ENCODE data around the gene OR4S1.
"Not testable (repeated sequence)": the region's sequence is repeated elsewhere in the genome, so short reads cannot be mapped to it uniquely, and the experiment has no call there.

Gene OR4S1

GRCh38 chr11:48341466-48341865 lies 35.4 kb downstream of the OR4S1 start:
- H3K4me3 ChIP-seq (ENCODE audit: low read depth, low read length) = no peak overlapping the region
- TF ChIP-seq CTCF (IDR thresholded peaks at IDR 0.05; ENCODE audit: borderline replicate concordance, insufficient read depth, low read depth, low read length) = no peak

- H3K4me3 ChIP-seq (ENCODE audit: low read depth, low read length) = not testable (repeated sequence)
These were observed 36.5 kb downstream of the OR4S1 start for GRCh38 chr11:48342505-48342904.

GRCh38 chr11:48346286-48346685 lies 40.3 kb downstream of the OR4S1 start:
- H3K4me3 ChIP-seq (ENCODE audit: low read depth, low read length) = not testable (repeated sequence)

- H3K4me3 ChIP-seq (ENCODE audit: low read depth, low read length) = no peak overlapping the region
- TF ChIP-seq CTCF (IDR thresholded peaks at IDR 0.05; ENCODE audit: borderline replicate concordance, insufficient read depth, low read depth, low read length) = no peak
These were observed 48.0 kb downstream of the OR4S1 start for GRCh38 chr11:48354013-48354412.

GRCh38 chr11:48354677-48355076 lies 48.7 kb downstream of the OR4S1 start:
- no peak overlapping the region for H3K4me3 ChIP-seq (ENCODE audit: low read depth, low read length)
- no peak for TF ChIP-seq CTCF (IDR thresholded peaks at IDR 0.05; ENCODE audit: borderline replicate concordance, insufficient read depth, low read depth, low read length)
